ENCODE data around the gene KIAA0513. TPM values are rescaled to one million over a fixed set of nuclear protein-coding genes. Genes with fewer than 3 reads are reported as not detected.

Gene KIAA0513
- total RNA-seq, 4 donors from 2014 or later = 18.5 to 41.3 (median 34.5) TPM

DNA sequence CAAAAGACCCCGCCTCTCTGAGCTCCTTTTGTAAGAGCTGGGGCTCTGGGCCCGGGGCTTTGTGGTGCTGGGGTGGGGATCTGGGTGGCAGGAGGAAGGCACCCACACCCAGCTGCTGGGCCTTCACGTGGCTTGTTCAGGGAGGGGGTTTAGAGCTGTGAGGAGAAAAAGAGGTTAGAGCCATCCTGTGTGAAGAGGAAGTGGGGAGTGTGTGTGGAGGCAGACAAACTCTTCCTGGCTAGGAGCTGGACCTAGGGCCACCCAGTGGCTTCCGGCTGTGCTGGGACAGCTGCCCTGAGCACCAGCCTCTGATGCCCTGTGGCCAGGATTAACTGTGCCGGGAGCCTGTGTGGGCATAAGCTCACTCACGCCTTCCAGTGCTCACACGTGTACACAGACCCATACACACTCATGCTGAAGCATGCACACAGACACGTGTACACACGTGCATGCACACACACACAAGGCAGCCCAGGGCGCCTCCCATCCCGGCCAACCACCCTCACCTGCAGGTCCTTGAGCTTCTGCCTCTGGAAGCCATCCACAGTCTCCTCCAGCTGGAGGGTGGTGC is 77.3 kb downstream of the KIAA0513 start:
- DNase-seq = peak; percentile 21
- Histone ChIP-seq H3K36me3 (no peaks in the 10 kb centered on the region), H3K9me3 (no peaks in the 10 kb centered on the region), H3K4me3 (no peak overlapping the region), H3K27me3 (no peaks in the 10 kb centered on the region), H3K27ac (no peak overlapping the region), H3K4me1 (peaks cover 0 to 3% (median 0%) of the 10 kb centered on the region in 4 donors)
- in situ Hi-C loops (cut with MboI; ENCODE audit: low pct_ligation_motif_present in 1 of 4, low pct_unique_long_range_greater_than_20kb in 1 of 4, low sequenced_read_pairs in 3 of 4) (no loop called here), intact Hi-C loops (cut with DNase I; ENCODE audit: low total_unique reads) (no loop called here)
- TF ChIP-seq POLR2AphosphoS5 (IDR thresholded peaks at IDR 0.05) (no peak), POLR2A (IDR thresholded peaks at IDR 0.05) (no peak), EP300 (IDR thresholded peaks at IDR 0.05; ENCODE audit: low read depth) (no peak)
- TF ChIP-seq, protein P1, sequence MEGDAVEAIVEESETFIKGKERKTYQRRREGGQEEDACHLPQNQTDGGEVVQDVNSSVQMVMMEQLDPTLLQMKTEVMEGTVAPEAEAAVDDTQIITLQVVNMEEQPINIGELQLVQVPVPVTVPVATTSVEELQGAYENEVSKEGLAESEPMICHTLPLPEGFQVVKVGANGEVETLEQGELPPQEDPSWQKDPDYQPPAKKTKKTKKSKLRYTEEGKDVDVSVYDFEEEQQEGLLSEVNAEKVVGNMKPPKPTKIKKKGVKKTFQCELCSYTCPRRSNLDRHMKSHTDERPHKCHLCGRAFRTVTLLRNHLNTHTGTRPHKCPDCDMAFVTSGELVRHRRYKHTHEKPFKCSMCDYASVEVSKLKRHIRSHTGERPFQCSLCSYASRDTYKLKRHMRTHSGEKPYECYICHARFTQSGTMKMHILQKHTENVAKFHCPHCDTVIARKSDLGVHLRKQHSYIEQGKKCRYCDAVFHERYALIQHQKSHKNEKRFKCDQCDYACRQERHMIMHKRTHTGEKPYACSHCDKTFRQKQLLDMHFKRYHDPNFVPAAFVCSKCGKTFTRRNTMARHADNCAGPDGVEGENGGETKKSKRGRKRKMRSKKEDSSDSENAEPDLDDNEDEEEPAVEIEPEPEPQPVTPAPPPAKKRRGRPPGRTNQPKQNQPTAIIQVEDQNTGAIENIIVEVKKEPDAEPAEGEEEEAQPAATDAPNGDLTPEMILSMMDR (IDR thresholded peaks at IDR 0.05) = no peak
- WGBS, 2 donors (ENCODE audit: low coverage in 1 of 2) = 50 to 68% methylated on average over 2 to 11 of the region's 11 CpGs

- Histone ChIP-seq H3K27ac (no peak overlapping the region), H3K27me3 (no peaks in the 10 kb centered on the region), H3K36me3 (no peaks in the 10 kb centered on the region), H3K4me1 (peaks cover 0 to 3% (median 0%) of the 10 kb centered on the region in 4 donors), H3K4me3 (no peak overlapping the region), H3K9me3 (no peaks in the 10 kb centered on the region)
- no peak for DNase-seq
- in situ Hi-C loops (cut with MboI; ENCODE audit: low pct_ligation_motif_present in 1 of 4, low pct_unique_long_range_greater_than_20kb in 1 of 4, low sequenced_read_pairs in 3 of 4) (no loop called here), intact Hi-C loops (cut with DNase I; ENCODE audit: low total_unique reads) (no loop called here)
- TF ChIP-seq, protein P1 (IDR thresholded peaks at IDR 0.05) = no peak
- TF ChIP-seq POLR2A (IDR thresholded peaks at IDR 0.05) (no peak), POLR2AphosphoS5 (IDR thresholded peaks at IDR 0.05) (no peak), EP300 (IDR thresholded peaks at IDR 0.05; ENCODE audit: low read depth) (no peak)
- WGBS, 2 donors (ENCODE audit: low coverage in 1 of 2) = 64 to 100% methylated on average over 2 to 5 of the region's 5 CpGs
Observed at GRCh38 chr16:85105475-85105874, 77.9 kb downstream of the KIAA0513 start.

DNA sequence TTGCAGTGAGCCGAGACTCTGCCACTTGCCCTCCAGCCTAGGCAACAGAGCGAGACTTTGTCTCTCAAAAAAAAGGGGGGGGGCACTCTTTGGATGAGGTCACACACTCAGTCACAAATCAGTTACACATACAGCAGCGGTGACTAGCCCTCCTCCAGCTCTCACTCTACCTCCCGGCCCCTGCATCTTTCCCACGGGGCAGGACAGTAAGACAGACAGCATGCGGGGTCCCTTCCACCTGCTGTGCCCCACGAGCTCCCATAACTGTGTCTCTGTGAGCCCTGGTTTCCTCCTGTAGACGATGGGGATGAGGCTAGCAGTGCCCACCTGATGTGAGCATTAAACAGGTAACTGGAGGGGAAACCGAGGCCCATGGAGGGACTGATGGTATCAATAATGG is 79.5 kb downstream of the KIAA0513 start:
- Histone ChIP-seq H3K4me3 (no peak overlapping the region), H3K27ac (no peak overlapping the region), H3K9me3 (no peaks in the 10 kb centered on the region), H3K4me1 (peaks cover 0 to 3% (median 0%) of the 10 kb centered on the region in 4 donors), H3K27me3 (no peaks in the 10 kb centered on the region), H3K36me3 (no peaks in the 10 kb centered on the region)
- in situ Hi-C loops (cut with MboI; ENCODE audit: low pct_ligation_motif_present in 1 of 4, low pct_unique_long_range_greater_than_20kb in 1 of 4, low sequenced_read_pairs in 3 of 4) = no loop called here
- no peak for TF ChIP-seq POLR2A (IDR thresholded peaks at IDR 0.05)
- no peak for TF ChIP-seq POLR2AphosphoS5 (IDR thresholded peaks at IDR 0.05)
- TF ChIP-seq, protein P1 (IDR thresholded peaks at IDR 0.05) = no peak
- no peak for TF ChIP-seq EP300 (IDR thresholded peaks at IDR 0.05; ENCODE audit: low read depth)
- intact Hi-C loops (cut with DNase I; ENCODE audit: low total_unique reads) = no loop called here
- no peak for DNase-seq
- 63 to 79% methylated on average over 2 to 9 of the region's 9 CpGs for WGBS, 2 donors (ENCODE audit: low coverage in 1 of 2)

GRCh38 chr16:85107532-85107931 is 79.9 kb downstream of the KIAA0513 start:
- in situ Hi-C loops (cut with MboI; ENCODE audit: low pct_ligation_motif_present in 1 of 4, low pct_unique_long_range_greater_than_20kb in 1 of 4, low sequenced_read_pairs in 3 of 4) = no loop called here
- Histone ChIP-seq H3K27ac (no peak overlapping the region), H3K4me3 (no peak overlapping the region), H3K36me3 (no peaks in the 10 kb centered on the region), H3K4me1 (peaks cover 0 to 3% (median 0%) of the 10 kb centered on the region in 4 donors), H3K27me3 (no peaks in the 10 kb centered on the region), H3K9me3 (no peaks in the 10 kb centered on the region)
- TF ChIP-seq EP300 (IDR thresholded peaks at IDR 0.05; ENCODE audit: low read depth) = no peak
- TF ChIP-seq, protein P1 (IDR thresholded peaks at IDR 0.05) = no peak
- no peak for TF ChIP-seq POLR2AphosphoS5 (IDR thresholded peaks at IDR 0.05)
- no peak for DNase-seq
- 79% methylated on average over 11 of the region's 11 CpGs; no CpG with 5 or more reads in 1 of the 2 donors for WGBS, 2 donors (ENCODE audit: low coverage in 1 of 2)
- intact Hi-C loops (cut with DNase I; ENCODE audit: low total_unique reads) = no loop called here
